ENCODE results near the gene RPL41. TPM values are rescaled to one million over a fixed set of nuclear protein-coding genes. Genes with fewer than 3 reads are reported as not detected.
"Not testable (repeated sequence)": the region's sequence is repeated elsewhere in the genome, so short reads cannot be mapped to it uniquely, and the experiment has no call there.

Gene RPL41
- polyA plus RNA-seq: 1,000 to 10,000 TPM; 2,591 to 7,233 (median 3,803) TPM

DNA sequence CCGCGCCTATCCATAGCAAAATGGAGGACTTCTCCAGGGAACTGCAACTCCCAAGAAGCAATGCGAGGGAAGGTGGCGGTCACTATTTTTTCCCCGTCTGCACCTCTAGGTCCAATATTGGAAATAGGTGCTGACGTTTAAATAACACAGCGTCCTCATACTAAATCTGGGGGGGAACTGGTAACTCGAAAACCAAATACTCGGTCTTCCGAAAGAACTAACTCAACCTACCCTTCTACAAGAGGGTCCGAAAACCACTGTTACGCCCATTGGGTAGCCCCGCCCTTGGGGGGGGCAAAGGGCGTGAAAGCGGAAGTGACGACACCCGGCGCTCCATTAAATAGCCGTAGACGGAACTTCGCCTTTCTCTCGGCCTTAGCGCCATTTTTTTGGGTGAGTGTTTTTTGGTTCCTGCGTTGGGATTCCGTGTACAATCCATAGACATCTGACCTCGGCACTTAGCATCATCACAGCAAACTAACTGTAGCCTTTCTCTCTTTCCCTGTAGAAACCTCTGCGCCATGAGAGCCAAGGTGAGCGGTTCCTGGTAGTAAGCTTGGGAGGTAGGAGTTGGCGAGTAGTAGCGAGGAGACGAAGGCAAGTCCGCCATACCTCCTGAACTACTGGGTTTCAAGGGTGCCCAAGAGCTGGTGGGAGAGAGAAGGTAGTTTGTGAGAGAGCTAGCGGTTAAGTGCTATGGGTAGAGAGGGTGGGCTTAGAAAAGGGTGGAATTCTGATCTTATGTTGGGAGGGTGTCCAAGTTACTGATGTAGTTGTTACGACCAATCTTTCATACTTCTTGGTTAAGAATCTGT, at the start of gene RPL41:
TSS of gene RPL41 (plus strand) at position 367 of the 815 bp plus-strand sequence.
- Mint-ChIP-seq H3K4me3 (peak within 1 kb of the TSS; percentile 95 to 99 (median 97)), H3K27me3 (ENCODE audit: low read depth in 3 of 3) (peaks cover 12 to 20% (median 16%) of the 10 kb centered on the region in 3 donors), H3K27ac (peak within 1 kb of the TSS; percentile 96 to 99 (median 98)), H3K36me3 (peaks cover 10 to 25% (median 22%) of the 10 kb centered on the region in 3 donors), H3K9me3 (no peaks in the 10 kb centered on the region), H3K4me1 (peaks cover 37 to 39% of the 10 kb centered on the region in 2 donors)
- DNase-seq: peak; percentile 94 to 95 (median 94)

GRCh38 chr12:56071648-56072047, 44.8 kb upstream of the RPL41 start:
- peaks cover 0 to 2% (median 0%) of the 10 kb centered on the region in 3 donors for H3K27me3 Mint-ChIP-seq (ENCODE audit: low read depth in 3 of 3)
- DNase-seq: no peak
- no peak overlapping the region for H3K27ac Mint-ChIP-seq
- H3K4me3 Mint-ChIP-seq: no peak overlapping the region
- no peaks in the 10 kb centered on the region for H3K9me3 Mint-ChIP-seq
- H3K4me1 Mint-ChIP-seq: no peaks in the 10 kb centered on the region
- no peaks in the 10 kb centered on the region for H3K36me3 Mint-ChIP-seq

GRCh38 chr12:56074396-56074795, 42.0 kb upstream of the RPL41 start:
- Mint-ChIP-seq H3K4me1 (peaks cover 3 to 8% of the 10 kb centered on the region in 2 donors), H3K4me3 (no peak overlapping the region), H3K27ac (no peak overlapping the region), H3K27me3 (ENCODE audit: low read depth in 3 of 3) (peaks cover 0 to 2% (median 0%) of the 10 kb centered on the region in 3 donors), H3K36me3 (no peaks in the 10 kb centered on the region), H3K9me3 (no peaks in the 10 kb centered on the region)
- no peak for DNase-seq

DNA sequence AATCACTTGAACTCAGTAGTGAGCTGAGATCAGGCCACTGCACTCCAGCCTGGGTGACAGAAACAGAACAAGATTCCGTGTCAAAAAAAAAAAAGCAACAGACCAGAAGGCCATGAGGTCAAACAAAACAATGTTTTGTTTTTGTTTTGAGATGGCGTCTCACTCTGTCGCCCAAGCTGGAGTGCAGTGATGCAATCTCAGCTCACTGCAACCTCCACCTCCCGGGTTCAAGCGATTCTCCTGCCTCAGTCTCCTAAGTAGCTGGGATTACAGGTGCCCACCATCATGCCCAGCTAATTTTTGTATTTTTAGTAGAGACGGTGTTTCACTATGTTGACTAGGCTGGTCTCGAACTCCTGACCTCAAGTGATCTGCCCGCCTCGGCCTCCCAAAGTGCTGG, 38.5 kb upstream of the RPL41 start:
- H3K27me3 Mint-ChIP-seq (ENCODE audit: low read depth in 3 of 3); DNase-seq; H3K9me3 Mint-ChIP-seq; H3K27ac Mint-ChIP-seq; H3K36me3 Mint-ChIP-seq: not testable (repeated sequence)
- Mint-ChIP-seq H3K4me1 (peaks cover 14% of the 10 kb centered on the region in 2 donors), H3K4me3 (peak overlapping the region in 3 of 5 donors; percentile 83 to 90 (median 87))

GRCh38 chr12:56078427-56078826, 38.0 kb upstream of the RPL41 start:
- DNase-seq: no peak
- Mint-ChIP-seq H3K27me3 (ENCODE audit: low read depth in 3 of 3) (peaks cover 2 to 8% (median 2%) of the 10 kb centered on the region in 3 donors), H3K4me3 (peak overlapping the region; percentile 81 to 90 (median 86)), H3K9me3 (no peaks in the 10 kb centered on the region), H3K36me3 (no peaks in the 10 kb centered on the region), H3K27ac (no peak overlapping the region), H3K4me1 (peaks cover 14% of the 10 kb centered on the region in 2 donors)

GRCh38 chr12:56078931-56079722, 37.3 kb upstream of the RPL41 start:
- Mint-ChIP-seq H3K4me3 (peak overlapping the region; percentile 81 to 91 (median 87)), H3K4me1 (peaks cover 14% of the 10 kb centered on the region in 2 donors), H3K27me3 (ENCODE audit: low read depth in 3 of 3) (peaks cover 2 to 8% (median 4%) of the 10 kb centered on the region in 3 donors), H3K9me3 (no peaks in the 10 kb centered on the region), H3K36me3 (no peaks in the 10 kb centered on the region), H3K27ac (no peak overlapping the region)
- peak; percentile 26 to 47 (median 43) for DNase-seq

GRCh38 chr12:56079723-56080555, 36.5 kb upstream of the RPL41 start, which contains the start of gene ERBB3:
Gene ERBB3, plus strand, starts transcription at chr12:56080165. Its CDS starts 136 bp downstream, at chr12:56080301.
- H3K27ac Mint-ChIP-seq: no peak within 1 kb of the TSS
- peaks cover 14% of the 10 kb centered on the region in 2 donors for H3K4me1 Mint-ChIP-seq
- H3K36me3 Mint-ChIP-seq: no peaks in the 10 kb centered on the region
- DNase-seq: peak; percentile 29 to 46 (median 46)
- H3K27me3 Mint-ChIP-seq (ENCODE audit: low read depth in 3 of 3): peaks cover 2 to 8% (median 4%) of the 10 kb centered on the region in 3 donors
- peak within 1 kb of the TSS; percentile 81 to 91 (median 87) for H3K4me3 Mint-ChIP-seq
- no peaks in the 10 kb centered on the region for H3K9me3 Mint-ChIP-seq

GRCh38 chr12:56080556-56081138, 35.8 kb upstream of the RPL41 start:
- Mint-ChIP-seq H3K36me3 (no peaks in the 10 kb centered on the region), H3K4me1 (peaks cover 14% of the 10 kb centered on the region in 2 donors), H3K9me3 (no peaks in the 10 kb centered on the region), H3K4me3 (peak overlapping the region; percentile 71 to 90 (median 86)), H3K27ac (no peak overlapping the region), H3K27me3 (ENCODE audit: low read depth in 3 of 3) (peaks cover 2 to 8% (median 4%) of the 10 kb centered on the region in 3 donors)
- no peak for DNase-seq

GRCh38 chr12:56081393-56082347, 34.8 kb upstream of the RPL41 start:
- no peaks in the 10 kb centered on the region for H3K9me3 Mint-ChIP-seq
- peak overlapping the region in 1 of 6 donors; percentile 55 for H3K27ac Mint-ChIP-seq
- no peaks in the 10 kb centered on the region for H3K36me3 Mint-ChIP-seq
- peaks cover 2 to 8% (median 4%) of the 10 kb centered on the region in 3 donors for H3K27me3 Mint-ChIP-seq (ENCODE audit: low read depth in 3 of 3)
- H3K4me3 Mint-ChIP-seq: peak overlapping the region in 2 of 5 donors; percentile 65 to 71
- H3K4me1 Mint-ChIP-seq: peaks cover 14% of the 10 kb centered on the region in 2 donors
- DNase-seq: no peak

GRCh38 chr12:56082382-56082781, 34.1 kb upstream of the RPL41 start:
- H3K4me1 Mint-ChIP-seq: peaks cover 14% of the 10 kb centered on the region in 2 donors
- H3K4me3 Mint-ChIP-seq: no peak overlapping the region
- no peaks in the 10 kb centered on the region for H3K9me3 Mint-ChIP-seq
- H3K27me3 Mint-ChIP-seq (ENCODE audit: low read depth in 3 of 3): peaks cover 2 to 8% (median 6%) of the 10 kb centered on the region in 3 donors
- H3K27ac Mint-ChIP-seq: no peak overlapping the region
- H3K36me3 Mint-ChIP-seq: no peaks in the 10 kb centered on the region
- DNase-seq: no peak

DNA sequence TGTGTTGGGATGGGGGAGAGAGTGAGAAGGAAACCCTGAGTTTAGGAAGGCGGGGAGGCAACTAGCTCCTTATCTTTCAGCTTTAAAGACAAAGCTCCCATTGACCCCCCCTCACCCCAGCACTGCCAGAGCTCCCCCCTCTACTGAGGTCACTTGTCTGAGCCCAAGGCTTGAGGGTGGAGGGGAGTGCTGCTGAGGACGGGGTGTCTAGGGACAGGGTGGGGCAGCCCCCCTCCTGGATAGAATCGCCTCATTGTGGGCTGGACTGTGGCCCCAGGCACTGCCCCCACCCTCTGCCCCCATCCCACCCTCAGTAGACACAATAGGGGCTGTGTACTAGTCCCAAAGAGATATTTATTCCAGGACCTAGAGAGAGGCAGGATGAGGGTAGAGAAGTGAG, 33.5 kb upstream of the RPL41 start:
- Mint-ChIP-seq H3K27ac (no peak overlapping the region), H3K36me3 (no peaks in the 10 kb centered on the region), H3K9me3 (no peaks in the 10 kb centered on the region), H3K4me1 (peaks cover 14% of the 10 kb centered on the region in 2 donors), H3K27me3 (ENCODE audit: low read depth in 3 of 3) (peaks cover 2 to 8% (median 6%) of the 10 kb centered on the region in 3 donors), H3K4me3 (no peak overlapping the region)
- DNase-seq: no peak

- Mint-ChIP-seq H3K9me3 (no peaks in the 10 kb centered on the region), H3K27ac (peak overlapping the region in 1 of 6 donors; percentile 45), H3K4me1 (peaks cover 0 to 6% of the 10 kb centered on the region in 2 donors), H3K27me3 (ENCODE audit: low read depth in 3 of 3) (peaks cover 2 to 6% (median 4%) of the 10 kb centered on the region in 3 donors), H3K4me3 (no peak overlapping the region), H3K36me3 (no peaks in the 10 kb centered on the region)
- DNase-seq: peak in 1 of 3 donors; percentile 11
Observed at GRCh38 chr12:56084958-56085543, 31.4 kb upstream of the RPL41 start.
